HepG2 (cell line): ENCODE results near the gene LRRTM2. TPM values are rescaled to one million over a fixed set of nuclear protein-coding genes. Genes with fewer than 3 reads are reported as not detected.

ENCODE experiments used
- ATAC-seq: fragments of 200-7000 bp; cut with Tn5 transposase; 3 replicates; pipeline ENCODE4 v1.9.1; 2020; ENCODE audit warnings: mild to moderate bottlenecking, moderate library complexity
- BruUV-seq: library from RNA; stranded (reverse); fragments of 400-500 nt; replicated peaks from 2 replicates; lab custom pipeline; 2021; lab: Mats Ljungman, UMichigan
- CTCF ChIA-PET: fragments of 300-600 bp; formaldehyde crosslinking; extraction: SDS; loops from one replicate; lab custom pipeline; 2021; ENCODE audit warnings: low total read pairs, inconsistent platforms, low intra/inter-chr PET ratio; lab: Yijun Ruan, JAX
- POLR2A ChIA-PET: fragments of 350-600 bp; sonication (Branson Sonifier 250); formaldehyde crosslinking; loops from one replicate; lab custom pipeline; 2020; ENCODE audit warnings: antibody characterized with exemption, inconsistent platforms; lab: Yijun Ruan, JAX
- DNase-seq: peaks from one replicate; pipeline ENCODE4 v3.0.0-alpha.2; 2015; ENCODE audit warnings: low spot score
- FAIRE-seq: peaks from 3 replicates; lab custom pipeline; 2011; peaks lifted over from hg19 to GRCh38; lab: Jason Lieb, UNC
- H2AFZ ChIP-seq: one replicate; pipeline ENCODE4 v1.6.1; 2011; ENCODE audit warnings: low read length, inconsistent platforms
- H3K27ac ChIP-seq: fragments of 300-600 bp; 3 replicates; pipeline ENCODE4 v1.8.0; 2011; ENCODE audit warnings: mixed run types, mild to moderate bottlenecking, mixed read lengths, low read length, inconsistent platforms; ENCODE audit not compliant: insufficient read depth; ENCODE audit errors: extremely low read length
- H3K27me3 ChIP-seq, 2 experiments: fragments of 200-600 bp in 1 of 2; 2 replicates in 1 of 2; 3 replicates in 1 of 2; pipeline versions ENCODE4 v1.6.0 to v1.8.0; 2011; ENCODE audit warnings: low read length in 2 of 2, mild to moderate bottlenecking in 2 of 2, moderate library complexity in 2 of 2, inconsistent platforms in 1 of 2; ENCODE audit not compliant: insufficient read depth in 2 of 2, control insufficient read depth in 1 of 2
- H3K36me3 ChIP-seq, 2 experiments: fragments of 200-600 bp in 1 of 2; replicated peaks in 1 of 2; 2 replicates in 1 of 2; 3 replicates in 1 of 2; pipeline versions ENCODE4 v1.5.1 to v1.8.0; 2011; ENCODE audit warnings: low read length in 2 of 2, inconsistent platforms in 1 of 2; ENCODE audit not compliant: insufficient read depth in 2 of 2, control insufficient read depth in 1 of 2
- H3K4me1 ChIP-seq: 2 replicates; pipeline ENCODE4 v1.5.1; 2012; ENCODE audit warnings: low read length, inconsistent platforms; ENCODE audit not compliant: insufficient read depth
- H3K4me2 ChIP-seq: 2 replicates; pipeline ENCODE4 v1.6.0; 2011; ENCODE audit warnings: low read depth, low read length, inconsistent platforms
- H3K4me3 ChIP-seq, 3 experiments: fragments of 200-600 bp in 1 of 3; sonication (generic), shearing (Covaris generic) in 1 of 3; replicated peaks in 1 of 3; 2 replicates each; pipeline ENCODE4 v1.5.1; 2011 to 2016; ENCODE audit warnings: low read length in 3 of 3, inconsistent platforms in 2 of 3, low read depth in 2 of 3, mild to moderate bottlenecking in 2 of 3, control low read depth in 1 of 3, mixed read lengths in 1 of 3; ENCODE audit not compliant: insufficient read depth in 1 of 3
- H3K79me2 ChIP-seq: one replicate; pipeline ENCODE4 v1.6.1; 2011; ENCODE audit warnings: low read length, inconsistent platforms; ENCODE audit not compliant: insufficient read depth
- H3K9ac ChIP-seq: 2 replicates; pipeline ENCODE4 v1.6.0; 2011; ENCODE audit warnings: mild to moderate bottlenecking, low read depth, low read length, inconsistent platforms; ENCODE audit not compliant: insufficient read depth
- H3K9me3 ChIP-seq: 2 replicates; pipeline ENCODE4 v1.5.1; 2012; ENCODE audit warnings: mild to moderate bottlenecking, low read length
- H4K20me1 ChIP-seq: 2 replicates; pipeline ENCODE4 v1.6.0; 2011; ENCODE audit warnings: inconsistent platforms, mild to moderate bottlenecking, low read length, moderate library complexity; ENCODE audit not compliant: insufficient read depth
- ATRX ChIP-seq: sonication (generic); formaldehyde crosslinking; IDR thresholded peaks from 2 replicates; pipeline ENCODE4 v1.4.0; 2020; ENCODE audit warnings: missing genetic modification reagents, borderline replicate concordance
- NBN ChIP-seq: fragments of 450-650 bp; conservative IDR thresholded peaks from 2 replicates; pipeline ENCODE4 v1.6.1; 2017
- PCBP1 ChIP-seq: fragments of 200-400 bp; formaldehyde crosslinking; IDR thresholded peaks from 2 replicates; pipeline ENCODE4 v1.6.1; 2017; ENCODE audit warnings: mild to moderate bottlenecking, low read depth, low read length, borderline replicate concordance
- RBM39 ChIP-seq: fragments of 200-400 bp; formaldehyde crosslinking; IDR thresholded peaks from one replicate; pipeline ENCODE4 v1.6.1; 2018; ENCODE audit warnings: antibody characterized with exemption, mild to moderate bottlenecking, low read depth, low read length; ENCODE audit not compliant: poor library complexity, severe bottlenecking
- RFX5 ChIP-seq: IDR thresholded peaks from 2 replicates; pipeline ENCODE4 v1.6.1; 2011; ENCODE audit warnings: low read depth, low read length, improper control_type of control experiment
- TCF12 ChIP-seq, 2 experiments: fragments of 450-650 bp in 1 of 2; sonication (generic) in 1 of 2; formaldehyde crosslinking in 1 of 2; IDR thresholded peaks; 2 replicates each; pipeline versions ENCODE4 v1.6.1 to v1.8.0; 2017 to 2022; ENCODE audit warnings: antibody characterized with exemption in 1 of 2, mild to moderate bottlenecking in 1 of 2, missing genetic modification reagents in 1 of 2, moderate library complexity in 1 of 2
- WGBS: methylation state at CpG from one replicate; pipeline ENCODE4 v1.1.6; 2017; ENCODE audit warnings: low lambda C conversion rate; 5-methylcytosine and 5-hydroxymethylcytosine counted together
- in situ Hi-C: cut with HindIII; loops from 2 replicates; pipeline ENCODE4 v1.10.0; 2017; ENCODE audit warnings: low pct_unique_long_range_greater_than_20kb; ENCODE audit not compliant: extremely low pct_ligation_motif_present
- intact Hi-C: fragments of 100-400 bp; cut with micrococcal nuclease; formaldehyde crosslinking; loops from one replicate; pipeline ENCODE4 v1.10.0; 2022; ENCODE audit not compliant: unreplicated experiment
- polyA plus RNA-seq, 8 experiments: library from polyadenylated mRNA; depleted of rRNA in 3 of 8; stranded (reverse) in 7 of 8; unstranded in 1 of 8; fragments of >200 nt; fragmentation: Illumina TruSeq in 4 of 8; extraction: Trizol in 4 of 8; gene quantifications; 2 replicates each; pipeline versions ENCODE4 v1.2.1 to v1.2.3, GENCODE V29; 2011 to 2016; ENCODE audit warnings: low read depth in 4 of 8, missing spikeins in 1 of 8, mixed read lengths in 1 of 8; ENCODE audit not compliant: insufficient read depth in 1 of 8
- total RNA-seq, 5 experiments: library from RNA; depleted of rRNA; stranded (reverse); fragments of >200 nt; fragmentation: Illumina TruSeq; extraction: Trizol; gene quantifications; 2 replicates each; pipeline ENCODE4 v1.2.3, GENCODE V29; 2016; ENCODE audit warnings: low read depth in 1 of 5
- TF ChIP-seq, protein P1 (sequence below): sonication (generic); formaldehyde crosslinking; IDR thresholded peaks from 2 replicates; pipeline ENCODE4 v1.4.0; 2020; ENCODE audit warnings: missing genetic modification reagents, mild to moderate bottlenecking, borderline replicate concordance
- TF ChIP-seq, protein P2 (sequence below): sonication (generic); formaldehyde crosslinking; IDR thresholded peaks from 2 replicates; pipeline ENCODE4 v1.4.0; 2020; ENCODE audit warnings: missing genetic modification reagents
- TF ChIP-seq, protein P3 (sequence below): sonication (generic); formaldehyde crosslinking; IDR thresholded peaks from 2 replicates; pipeline ENCODE4 v1.4.0; 2020; ENCODE audit warnings: mild to moderate bottlenecking, missing genetic modification reagents, borderline replicate concordance

LRRTM2 gene
- total and polyA plus RNA-seq, 2 of the 13 experiments (the other 11 are each of a cell fraction or from before 2014, with no cell fraction given) = not detected

- DNase-seq (no peak), FAIRE-seq (no peak), ATAC-seq (no peak)
- Histone ChIP-seq H3K27me3 (no peaks in the 10 kb centered on the region), H4K20me1 (peaks cover 15% of the 10 kb centered on the region; the same call in 1 of the 2 replicates), H3K9ac (no peak overlapping the region), H3K36me3 (peaks cover 0 to 11% of the 10 kb centered on the region in 2 experiments; a peak in 3 of 5 replicates), H3K27ac (no peak overlapping the region), H3K4me2 (no peak overlapping the region), H3K4me1 (no peaks in the 10 kb centered on the region), H3K9me3 (no peaks in the 10 kb centered on the region), H3K79me2 (peaks cover 34% of the 10 kb centered on the region), H3K4me3 (no peak overlapping the region), H2AFZ (no peak overlapping the region)
- BruUV-seq = no TSS peak
- TF ChIP-seq, protein P1, sequence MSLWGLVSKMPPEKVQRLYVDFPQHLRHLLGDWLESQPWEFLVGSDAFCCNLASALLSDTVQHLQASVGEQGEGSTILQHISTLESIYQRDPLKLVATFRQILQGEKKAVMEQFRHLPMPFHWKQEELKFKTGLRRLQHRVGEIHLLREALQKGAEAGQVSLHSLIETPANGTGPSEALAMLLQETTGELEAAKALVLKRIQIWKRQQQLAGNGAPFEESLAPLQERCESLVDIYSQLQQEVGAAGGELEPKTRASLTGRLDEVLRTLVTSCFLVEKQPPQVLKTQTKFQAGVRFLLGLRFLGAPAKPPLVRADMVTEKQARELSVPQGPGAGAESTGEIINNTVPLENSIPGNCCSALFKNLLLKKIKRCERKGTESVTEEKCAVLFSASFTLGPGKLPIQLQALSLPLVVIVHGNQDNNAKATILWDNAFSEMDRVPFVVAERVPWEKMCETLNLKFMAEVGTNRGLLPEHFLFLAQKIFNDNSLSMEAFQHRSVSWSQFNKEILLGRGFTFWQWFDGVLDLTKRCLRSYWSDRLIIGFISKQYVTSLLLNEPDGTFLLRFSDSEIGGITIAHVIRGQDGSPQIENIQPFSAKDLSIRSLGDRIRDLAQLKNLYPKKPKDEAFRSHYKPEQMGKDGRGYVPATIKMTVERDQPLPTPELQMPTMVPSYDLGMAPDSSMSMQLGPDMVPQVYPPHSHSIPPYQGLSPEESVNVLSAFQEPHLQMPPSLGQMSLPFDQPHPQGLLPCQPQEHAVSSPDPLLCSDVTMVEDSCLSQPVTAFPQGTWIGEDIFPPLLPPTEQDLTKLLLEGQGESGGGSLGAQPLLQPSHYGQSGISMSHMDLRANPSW = no peak
- TF ChIP-seq, protein P2, sequence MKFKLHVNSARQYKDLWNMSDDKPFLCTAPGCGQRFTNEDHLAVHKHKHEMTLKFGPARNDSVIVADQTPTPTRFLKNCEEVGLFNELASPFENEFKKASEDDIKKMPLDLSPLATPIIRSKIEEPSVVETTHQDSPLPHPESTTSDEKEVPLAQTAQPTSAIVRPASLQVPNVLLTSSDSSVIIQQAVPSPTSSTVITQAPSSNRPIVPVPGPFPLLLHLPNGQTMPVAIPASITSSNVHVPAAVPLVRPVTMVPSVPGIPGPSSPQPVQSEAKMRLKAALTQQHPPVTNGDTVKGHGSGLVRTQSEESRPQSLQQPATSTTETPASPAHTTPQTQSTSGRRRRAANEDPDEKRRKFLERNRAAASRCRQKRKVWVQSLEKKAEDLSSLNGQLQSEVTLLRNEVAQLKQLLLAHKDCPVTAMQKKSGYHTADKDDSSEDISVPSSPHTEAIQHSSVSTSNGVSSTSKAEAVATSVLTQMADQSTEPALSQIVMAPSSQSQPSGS (CRISPR knock-in tag) = no peak
- TF ChIP-seq, protein P3, sequence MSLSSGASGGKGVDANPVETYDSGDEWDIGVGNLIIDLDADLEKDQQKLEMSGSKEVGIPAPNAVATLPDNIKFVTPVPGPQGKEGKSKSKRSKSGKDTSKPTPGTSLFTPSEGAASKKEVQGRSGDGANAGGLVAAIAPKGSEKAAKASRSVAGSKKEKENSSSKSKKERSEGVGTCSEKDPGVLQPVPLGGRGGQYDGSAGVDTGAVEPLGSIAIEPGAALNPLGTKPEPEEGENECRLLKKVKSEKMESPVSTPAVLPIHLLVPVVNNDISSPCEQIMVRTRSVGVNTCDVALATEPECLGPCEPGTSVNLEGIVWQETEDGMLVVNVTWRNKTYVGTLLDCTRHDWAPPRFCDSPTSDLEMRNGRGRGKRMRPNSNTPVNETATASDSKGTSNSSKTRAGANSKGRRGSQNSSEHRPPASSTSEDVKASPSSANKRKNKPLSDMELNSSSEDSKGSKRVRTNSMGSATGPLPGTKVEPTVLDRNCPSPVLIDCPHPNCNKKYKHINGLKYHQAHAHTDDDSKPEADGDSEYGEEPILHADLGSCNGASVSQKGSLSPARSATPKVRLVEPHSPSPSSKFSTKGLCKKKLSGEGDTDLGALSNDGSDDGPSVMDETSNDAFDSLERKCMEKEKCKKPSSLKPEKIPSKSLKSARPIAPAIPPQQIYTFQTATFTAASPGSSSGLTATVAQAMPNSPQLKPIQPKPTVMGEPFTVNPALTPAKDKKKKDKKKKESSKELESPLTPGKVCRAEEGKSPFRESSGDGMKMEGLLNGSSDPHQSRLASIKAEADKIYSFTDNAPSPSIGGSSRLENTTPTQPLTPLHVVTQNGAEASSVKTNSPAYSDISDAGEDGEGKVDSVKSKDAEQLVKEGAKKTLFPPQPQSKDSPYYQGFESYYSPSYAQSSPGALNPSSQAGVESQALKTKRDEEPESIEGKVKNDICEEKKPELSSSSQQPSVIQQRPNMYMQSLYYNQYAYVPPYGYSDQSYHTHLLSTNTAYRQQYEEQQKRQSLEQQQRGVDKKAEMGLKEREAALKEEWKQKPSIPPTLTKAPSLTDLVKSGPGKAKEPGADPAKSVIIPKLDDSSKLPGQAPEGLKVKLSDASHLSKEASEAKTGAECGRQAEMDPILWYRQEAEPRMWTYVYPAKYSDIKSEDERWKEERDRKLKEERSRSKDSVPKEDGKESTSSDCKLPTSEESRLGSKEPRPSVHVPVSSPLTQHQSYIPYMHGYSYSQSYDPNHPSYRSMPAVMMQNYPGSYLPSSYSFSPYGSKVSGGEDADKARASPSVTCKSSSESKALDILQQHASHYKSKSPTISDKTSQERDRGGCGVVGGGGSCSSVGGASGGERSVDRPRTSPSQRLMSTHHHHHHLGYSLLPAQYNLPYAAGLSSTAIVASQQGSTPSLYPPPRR = no peak
- TF ChIP-seq NBN = no peak
- TF ChIP-seq RBM39 = no peak
- no peak for TF ChIP-seq TCF12 (IDR thresholded peaks at IDR 0.05)
- no peak for TF ChIP-seq TCF12 (CRISPR knock-in tag; IDR thresholded peaks at IDR 0.05)
- TF ChIP-seq ATRX (CRISPR knock-in tag) = no peak
- TF ChIP-seq RFX5 = no peak
- TF ChIP-seq PCBP1 = no peak
- in situ Hi-C loops = no loop called here
- 100% methylated on average over 2 of the region's 2 CpGs for WGBS
- CTCF ChIA-PET = no interaction called here
- intact Hi-C loops = no loop called here
- POLR2A ChIA-PET = no interaction called here
Observed at GRCh38 chr5:138841531-138841930, 33.6 kb downstream of the LRRTM2 start.
